Keratinocyte (primary cell): ENCODE measurements around the gene COL13A1.

ENCODE experiments used
- EZH2 ChIP-seq: IDR thresholded peaks from one replicate; pipeline ENCODE4 v1.6.1; 2012; ENCODE audit warnings: inconsistent platforms, mild to moderate bottlenecking, low read length, moderate library complexity
- TF ChIP-seq, protein P1 (sequence below), 3 experiments: IDR thresholded peaks in 1 of 3; conservative IDR thresholded peaks in 1 of 3; optimal IDR thresholded peaks in 1 of 3; 2 replicates in 2 of 3; 3 replicates in 1 of 3; pipeline versions ENCODE3 to v1.5.1; 2011; ENCODE audit warnings: low read length in 3 of 3, mild to moderate bottlenecking in 3 of 3, moderate library complexity in 2 of 3, control low read depth in 1 of 3, inconsistent platforms in 1 of 3; ENCODE audit not compliant: insufficient read depth in 2 of 3; ENCODE audit errors: extremely low read depth in 1 of 3

GRCh38 chr10:69913606-69914382 is 112.1 kb downstream of the COL13A1 start:
- no peak for TF ChIP-seq EZH2
- TF ChIP-seq, protein P1, sequence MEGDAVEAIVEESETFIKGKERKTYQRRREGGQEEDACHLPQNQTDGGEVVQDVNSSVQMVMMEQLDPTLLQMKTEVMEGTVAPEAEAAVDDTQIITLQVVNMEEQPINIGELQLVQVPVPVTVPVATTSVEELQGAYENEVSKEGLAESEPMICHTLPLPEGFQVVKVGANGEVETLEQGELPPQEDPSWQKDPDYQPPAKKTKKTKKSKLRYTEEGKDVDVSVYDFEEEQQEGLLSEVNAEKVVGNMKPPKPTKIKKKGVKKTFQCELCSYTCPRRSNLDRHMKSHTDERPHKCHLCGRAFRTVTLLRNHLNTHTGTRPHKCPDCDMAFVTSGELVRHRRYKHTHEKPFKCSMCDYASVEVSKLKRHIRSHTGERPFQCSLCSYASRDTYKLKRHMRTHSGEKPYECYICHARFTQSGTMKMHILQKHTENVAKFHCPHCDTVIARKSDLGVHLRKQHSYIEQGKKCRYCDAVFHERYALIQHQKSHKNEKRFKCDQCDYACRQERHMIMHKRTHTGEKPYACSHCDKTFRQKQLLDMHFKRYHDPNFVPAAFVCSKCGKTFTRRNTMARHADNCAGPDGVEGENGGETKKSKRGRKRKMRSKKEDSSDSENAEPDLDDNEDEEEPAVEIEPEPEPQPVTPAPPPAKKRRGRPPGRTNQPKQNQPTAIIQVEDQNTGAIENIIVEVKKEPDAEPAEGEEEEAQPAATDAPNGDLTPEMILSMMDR (optimal IDR thresholded peaks at IDR 0.05 in 1 of 3, IDR thresholded peaks at IDR 0.05 in 1 of 3, conservative IDR thresholded peaks at IDR 0.05 in 1 of 3; ENCODE audit: extremely low read depth in 1 of 3, insufficient read depth in 2 of 3, low read length in 3 of 3) = no peak
